ENCODE data around the gene CSRP3.

The CSRP3 gene

GRCh38 chr11:19194620-19195308, 7.0 kb downstream of the CSRP3 start:
- TF ChIP-seq ESRRG (CRISPR knock-in tag; IDR thresholded peaks at IDR 0.05) (no peak), ZFP3 (CRISPR knock-in tag; IDR thresholded peaks at IDR 0.05) (peak; percentile 92)

GRCh38 chr11:19193916-19194315, 7.9 kb downstream of the CSRP3 start:
- TF ChIP-seq TCF4 (CRISPR knock-in tag; IDR thresholded peaks at IDR 0.05; ENCODE audit: borderline replicate concordance): no peak
- no peak for TF ChIP-seq ARNTL (CRISPR knock-in tag; IDR thresholded peaks at IDR 0.05; ENCODE audit: borderline replicate concordance, low read depth)
- TF ChIP-seq TSHZ2 (CRISPR knock-in tag; IDR thresholded peaks at IDR 0.05): no peak
- no peak for TF ChIP-seq ZFP3 (CRISPR knock-in tag; IDR thresholded peaks at IDR 0.05)
- ATAC-seq: no peak

More at GRCh38 chr11:19194620-19195308, 7.0 kb downstream of the CSRP3 start:
- ATAC-seq: no peak

GRCh38 chr11:19191530-19192169, 10.1 kb downstream of the CSRP3 start:
- no peak for ATAC-seq
- TF ChIP-seq TSHZ2 (CRISPR knock-in tag; IDR thresholded peaks at IDR 0.05) (no peak), ISL1 (CRISPR knock-in tag; IDR thresholded peaks at IDR 0.05) (no peak), OSR1 (CRISPR knock-in tag; IDR thresholded peaks at IDR 0.05) (no peak), TOX (CRISPR knock-in tag; IDR thresholded peaks at IDR 0.05; ENCODE audit: borderline replicate concordance) (no peak), ESRRG (CRISPR knock-in tag; IDR thresholded peaks at IDR 0.05) (no peak), ZNF70 (CRISPR knock-in tag; IDR thresholded peaks at IDR 0.05) (no peak), POU6F1 (CRISPR knock-in tag; IDR thresholded peaks at IDR 0.05; ENCODE audit: borderline replicate concordance, low read depth) (no peak), ARNTL (CRISPR knock-in tag; IDR thresholded peaks at IDR 0.05; ENCODE audit: borderline replicate concordance, low read depth) (no peak), ZC3H10 (CRISPR knock-in tag; IDR thresholded peaks at IDR 0.05) (no peak), PPARA (CRISPR knock-in tag; IDR thresholded peaks at IDR 0.05; ENCODE audit: borderline replicate concordance) (no peak), TCF4 (CRISPR knock-in tag; IDR thresholded peaks at IDR 0.05; ENCODE audit: borderline replicate concordance) (no peak), ZFP30 (CRISPR knock-in tag; IDR thresholded peaks at IDR 0.05) (no peak), RARB (CRISPR knock-in tag; IDR thresholded peaks at IDR 0.05) (no peak), ZNF565 (CRISPR knock-in tag; conservative IDR thresholded peaks at IDR 0.05; ENCODE audit: low read depth) (no peak), GLIS3 (CRISPR knock-in tag; IDR thresholded peaks at IDR 0.05) (no peak), PATZ1 (CRISPR knock-in tag; IDR thresholded peaks at IDR 0.05; ENCODE audit: borderline replicate concordance) (no peak), CREB5 (CRISPR knock-in tag; IDR thresholded peaks at IDR 0.05; ENCODE audit: low read depth) (no peak), ZFP3 (CRISPR knock-in tag; IDR thresholded peaks at IDR 0.05) (no peak)
